ENCODE data around the gene IFT43. TPM values are rescaled to one million over a fixed set of nuclear protein-coding genes. Genes with fewer than 3 reads are reported as not detected.
A peak's percentile ranks its signal among the peaks of the same experiment; 100 is the strongest.

Gene IFT43
- total RNA-seq, 1 donor from 2014 or later, result 36.9 TPM

GRCh38 chr14:76109087-76109880 lies 123.7 kb downstream of the IFT43 start:
- no peaks in the 10 kb centered on the region for H3K4me1 Mint-ChIP-seq (ENCODE audit: unreplicated experiment)
- H3K27ac Mint-ChIP-seq, result no peak overlapping the region
- peaks cover 3% of the 10 kb centered on the region for H3K36me3 Mint-ChIP-seq
- H3K9me3 Mint-ChIP-seq, result peaks cover 7% of the 10 kb centered on the region
- TF ChIP-seq CTCF (conservative IDR thresholded peaks at IDR 0.05), result no peak
- no peak for DNase-seq (ENCODE audit: extremely low spot score, unreplicated experiment)
- H3K4me3 Mint-ChIP-seq, result no peak overlapping the region
- H3K27me3 Mint-ChIP-seq, result peaks cover 39% of the 10 kb centered on the region

- no peak overlapping the region for H3K4me3 Mint-ChIP-seq
- peaks cover 41% of the 10 kb centered on the region for H3K27me3 Mint-ChIP-seq
- DNase-seq (ENCODE audit: extremely low spot score, unreplicated experiment), result no peak
- H3K36me3 Mint-ChIP-seq, result peaks cover 3% of the 10 kb centered on the region
- TF ChIP-seq CTCF (conservative IDR thresholded peaks at IDR 0.05), result no peak
- peaks cover 7% of the 10 kb centered on the region for H3K9me3 Mint-ChIP-seq
- no peak overlapping the region for H3K27ac Mint-ChIP-seq
- H3K4me1 Mint-ChIP-seq (ENCODE audit: unreplicated experiment), result peaks cover 6% of the 10 kb centered on the region
Observed at GRCh38 chr14:76112889-76113624, 127.5 kb downstream of the IFT43 start.

GRCh38 chr14:76113691-76114090 lies 128.1 kb downstream of the IFT43 start:
- no peaks in the 10 kb centered on the region for H3K36me3 Mint-ChIP-seq
- no peak for TF ChIP-seq CTCF (conservative IDR thresholded peaks at IDR 0.05)
- peaks cover 6% of the 10 kb centered on the region for H3K4me1 Mint-ChIP-seq (ENCODE audit: unreplicated experiment)
- H3K27ac Mint-ChIP-seq, result no peak overlapping the region
- H3K9me3 Mint-ChIP-seq, result peaks cover 2% of the 10 kb centered on the region
- no peak for DNase-seq (ENCODE audit: extremely low spot score, unreplicated experiment)
- no peak overlapping the region for H3K4me3 Mint-ChIP-seq
- peaks cover 38% of the 10 kb centered on the region for H3K27me3 Mint-ChIP-seq

GRCh38 chr14:76115010-76115422 lies 129.5 kb downstream of the IFT43 start:
- no peak for TF ChIP-seq CTCF (conservative IDR thresholded peaks at IDR 0.05)
- H3K27ac Mint-ChIP-seq, result no peak overlapping the region
- peaks cover 38% of the 10 kb centered on the region for H3K27me3 Mint-ChIP-seq
- DNase-seq (ENCODE audit: extremely low spot score, unreplicated experiment), result no peak
- H3K4me1 Mint-ChIP-seq (ENCODE audit: unreplicated experiment), result peaks cover 6% of the 10 kb centered on the region
- no peaks in the 10 kb centered on the region for H3K9me3 Mint-ChIP-seq
- H3K36me3 Mint-ChIP-seq, result no peaks in the 10 kb centered on the region
- H3K4me3 Mint-ChIP-seq, result no peak overlapping the region

- Mint-ChIP-seq H3K27me3 (peaks cover 40% of the 10 kb centered on the region), H3K9me3 (no peaks in the 10 kb centered on the region), H3K27ac (no peak overlapping the region), H3K4me3 (peak overlapping the region; percentile 29), H3K36me3 (no peaks in the 10 kb centered on the region), H3K4me1 (ENCODE audit: unreplicated experiment) (peaks cover 6% of the 10 kb centered on the region)
- no peak for DNase-seq (ENCODE audit: extremely low spot score, unreplicated experiment)
- no peak for TF ChIP-seq CTCF (conservative IDR thresholded peaks at IDR 0.05)
Observed at GRCh38 chr14:76117789-76118484, 132.4 kb downstream of the IFT43 start.

Data from type B pancreatic cell (in vitro differentiated cells).